ENCODE measurements around the gene RAB24.

GRCh38 chr5:177319913-177320588 is 16.5 kb upstream of the RAB24 start:
- no peak for TF ChIP-seq RNF2 (IDR thresholded peaks at IDR 0.05; ENCODE audit: borderline replicate concordance, low read depth)
- TF ChIP-seq POLR2A (IDR thresholded peaks at IDR 0.05; ENCODE audit: low read length): no peak
- TF ChIP-seq PBX3 (IDR thresholded peaks at IDR 0.05): no peak
- no peak for TF ChIP-seq CTCF (IDR thresholded peaks at IDR 0.05)
- TF ChIP-seq USF2 (IDR thresholded peaks at IDR 0.05): no peak
- no peak for TF ChIP-seq NFE2L2 (conservative IDR thresholded peaks at IDR 0.05; ENCODE audit: low read length)
